HG03432 (cell line): ENCODE data around the gene AGMO.

ENCODE experiments used
- ATAC-seq: cut with Tn5 transposase; IDR thresholded peaks from one replicate; pipeline ENCODE4 v1.9.1; 2021; ENCODE audit warnings: mild to moderate bottlenecking, moderate library complexity; ENCODE audit not compliant: unreplicated experiment

AGMO gene

DNA sequence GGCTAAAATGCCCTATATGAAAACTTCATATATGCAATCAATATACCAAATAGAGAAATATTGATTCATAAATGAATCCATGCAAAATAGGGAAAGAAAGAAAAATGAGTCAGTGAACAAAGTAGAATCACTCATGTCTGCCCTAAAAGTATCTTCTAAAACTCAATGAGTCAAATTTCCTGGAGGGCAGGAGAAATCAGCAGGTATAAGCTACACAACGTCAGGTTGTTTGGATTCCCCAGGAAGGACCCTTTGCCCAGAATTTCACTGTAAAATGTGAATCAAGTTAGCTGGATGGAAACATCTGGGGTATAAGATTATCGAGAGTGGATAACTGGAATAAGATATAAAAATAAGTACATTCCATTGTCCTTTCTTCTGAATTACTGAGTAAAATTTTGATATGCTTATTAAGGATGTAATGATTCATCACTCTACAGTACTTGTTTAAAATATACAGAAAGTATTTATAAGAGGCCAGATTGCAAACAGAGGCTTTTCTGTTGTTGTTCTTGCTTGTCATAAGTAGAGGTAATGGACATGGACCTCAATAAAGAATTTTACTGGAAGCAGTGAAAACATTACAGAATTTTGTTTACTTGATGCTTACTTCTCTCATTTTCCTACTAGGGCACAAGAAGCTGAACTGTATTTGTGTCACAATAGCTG lies 99.0 kb downstream of the AGMO start:
- ATAC-seq, result no peak

DNA sequence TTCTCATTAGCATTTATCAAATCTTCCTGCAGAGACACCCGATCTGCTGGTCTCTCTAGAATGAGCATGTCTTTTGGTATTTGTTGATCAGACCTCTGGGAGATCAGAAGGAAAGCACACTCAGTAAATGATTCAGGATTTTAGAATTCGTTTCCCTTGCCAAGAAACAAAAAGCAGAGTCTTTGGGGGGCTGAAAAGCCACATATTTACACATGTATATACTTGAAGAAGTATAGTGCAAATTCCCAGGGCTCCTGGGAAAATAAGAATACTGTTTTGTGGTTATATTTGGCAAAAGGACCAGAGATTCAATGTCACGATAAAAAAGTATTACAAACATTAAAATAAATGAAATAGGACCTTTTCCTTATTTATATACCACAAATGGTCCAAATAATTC lies 100.2 kb downstream of the AGMO start:
- ATAC-seq, result no peak

DNA sequence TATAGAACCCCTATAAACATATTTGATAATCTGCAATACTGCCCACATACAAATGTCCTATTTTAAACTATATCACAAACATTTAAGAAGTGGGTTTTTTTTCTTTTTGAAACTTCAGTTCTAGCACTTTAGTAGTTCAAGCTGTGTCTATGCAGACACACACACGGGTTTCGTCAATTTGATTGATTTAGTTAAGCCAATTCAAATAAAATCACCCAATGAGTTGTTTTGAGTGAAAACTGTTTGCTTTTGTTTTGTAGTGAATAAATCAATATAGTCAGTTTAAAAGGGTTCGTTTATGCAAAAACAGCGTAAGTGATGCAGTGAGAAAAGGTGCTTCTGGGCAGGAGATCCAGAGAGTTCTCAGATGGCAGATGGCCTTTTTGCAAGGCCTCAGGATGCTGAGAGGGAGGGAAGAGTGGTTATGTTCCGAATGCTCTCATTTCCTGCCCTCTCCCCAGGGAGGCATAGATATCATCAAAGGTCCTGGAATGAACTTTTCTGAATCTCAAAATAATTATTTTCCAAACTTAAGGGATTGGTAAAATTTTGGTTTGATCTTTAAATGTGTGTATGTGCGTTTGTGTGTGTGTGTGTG lies 102.7 kb downstream of the AGMO start:
- no peak for ATAC-seq

DNA sequence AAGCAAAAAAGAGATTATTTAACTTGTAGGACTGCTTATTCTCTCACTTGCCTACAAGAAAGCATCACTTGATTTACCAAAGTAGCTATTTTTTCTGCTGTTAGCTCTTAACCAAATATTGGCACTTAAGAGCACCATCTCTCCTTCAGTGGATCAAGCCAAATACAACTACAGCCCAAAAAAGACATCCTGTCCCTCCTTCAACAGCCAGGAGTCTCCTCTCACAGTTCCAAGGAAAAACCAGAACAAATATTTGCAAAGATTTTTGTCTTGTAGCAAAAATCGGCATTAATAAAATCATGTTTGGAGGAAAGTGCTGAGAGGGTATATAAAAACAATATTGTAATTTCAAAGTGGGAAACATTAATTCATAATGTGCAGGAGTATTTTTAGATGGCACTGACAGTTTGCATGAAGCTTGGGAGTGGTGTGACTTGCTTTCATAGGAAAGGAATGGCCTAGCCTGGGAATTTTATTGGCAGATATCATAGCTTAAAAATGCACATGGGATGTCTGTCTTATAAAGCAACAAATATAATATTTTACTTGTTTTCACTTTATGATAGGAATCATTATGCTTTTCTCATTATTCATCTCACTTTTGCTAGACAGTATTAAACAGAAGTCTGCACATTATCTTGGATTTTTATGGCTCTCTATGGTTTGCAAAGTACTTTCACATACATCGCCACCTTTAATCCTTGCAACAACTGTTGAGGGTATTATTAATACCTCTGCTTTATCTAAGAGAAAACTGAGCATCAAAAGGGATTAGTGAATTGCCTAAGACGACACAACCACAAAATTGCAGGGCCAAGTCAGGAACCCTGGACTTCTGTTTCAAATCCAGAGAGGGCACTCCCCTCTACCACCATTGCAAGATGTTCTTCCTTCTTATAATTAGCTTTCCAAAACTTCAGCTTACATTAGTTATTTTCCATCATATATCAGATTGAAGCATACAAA lies 103.5 kb downstream of the AGMO start:
- no peak for ATAC-seq

DNA sequence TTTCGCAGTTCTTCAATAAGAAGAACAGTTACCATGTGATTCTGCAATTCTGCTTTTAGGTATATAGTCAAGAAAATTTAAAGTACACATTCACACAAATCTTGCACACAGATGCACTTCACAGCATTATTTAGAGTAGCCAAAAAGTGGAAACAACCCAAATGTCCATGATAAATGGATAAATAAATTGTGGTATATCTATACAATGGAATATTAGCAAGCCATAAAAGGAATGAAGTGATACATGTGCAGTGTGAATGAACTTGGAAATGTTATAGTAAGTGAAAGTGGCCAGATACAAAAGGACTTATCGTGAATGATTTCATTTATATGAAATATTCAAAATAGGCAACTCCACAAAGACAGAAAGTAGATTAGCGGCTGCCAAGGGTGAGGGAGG lies 109.1 kb downstream of the AGMO start:
- no peak for ATAC-seq

DNA sequence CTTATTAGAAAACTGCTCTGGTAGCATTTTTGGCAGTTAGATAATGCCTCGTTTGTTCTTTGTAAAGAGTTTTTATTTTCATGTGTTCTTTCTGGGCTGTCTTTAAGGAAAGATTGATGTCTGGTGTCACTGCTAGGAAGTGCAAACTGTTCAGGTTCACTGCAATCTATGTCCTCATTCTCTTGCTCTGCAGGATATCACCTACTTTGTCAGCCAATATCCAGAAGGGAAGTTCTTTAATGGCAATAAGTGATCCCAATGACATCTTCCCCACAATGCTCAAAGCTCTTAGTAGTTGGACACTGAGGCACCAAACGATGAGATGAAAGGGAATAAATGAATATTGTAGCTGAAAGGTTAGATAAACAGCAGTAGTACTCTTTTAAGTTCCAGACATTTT lies 115.1 kb downstream of the AGMO start:
- ATAC-seq, result no peak

DNA sequence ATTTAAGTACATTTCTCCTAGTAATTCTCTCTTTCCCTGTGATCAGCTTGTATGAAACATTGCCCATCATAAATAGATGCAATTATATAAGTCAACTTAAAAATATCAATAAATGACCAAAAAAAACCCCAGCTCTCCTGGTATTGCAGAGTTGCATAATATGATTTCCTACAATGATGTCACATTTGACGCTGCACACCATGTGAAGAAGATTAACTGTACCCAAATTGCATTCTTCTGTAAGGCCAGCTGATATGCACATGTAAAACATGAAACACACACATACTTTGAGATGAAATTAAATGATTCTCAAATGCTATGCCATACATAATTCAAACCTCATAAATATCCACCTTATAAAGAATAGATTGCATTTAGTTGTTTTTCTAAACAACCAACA lies 115.5 kb downstream of the AGMO start:
- no peak for ATAC-seq

DNA sequence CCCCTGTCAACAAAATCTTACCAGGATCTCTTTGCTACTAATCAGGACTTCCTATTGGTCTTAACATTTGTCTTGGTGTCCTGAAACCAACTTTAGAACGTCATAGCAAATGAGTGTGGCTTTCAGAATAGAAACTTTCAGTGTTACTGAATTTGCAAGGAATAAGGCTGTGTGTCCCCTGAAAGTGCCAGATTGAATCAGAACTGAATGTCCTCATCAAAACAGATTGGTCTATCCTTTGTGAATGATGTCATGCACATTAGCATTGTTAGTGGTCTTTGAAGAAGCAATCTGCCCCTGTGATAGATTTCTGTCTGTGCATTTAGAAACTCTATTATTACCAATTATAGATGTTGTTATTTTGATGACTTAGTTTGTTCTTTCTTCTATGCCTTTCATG lies 119.9 kb downstream of the AGMO start:
- no peak for ATAC-seq

DNA sequence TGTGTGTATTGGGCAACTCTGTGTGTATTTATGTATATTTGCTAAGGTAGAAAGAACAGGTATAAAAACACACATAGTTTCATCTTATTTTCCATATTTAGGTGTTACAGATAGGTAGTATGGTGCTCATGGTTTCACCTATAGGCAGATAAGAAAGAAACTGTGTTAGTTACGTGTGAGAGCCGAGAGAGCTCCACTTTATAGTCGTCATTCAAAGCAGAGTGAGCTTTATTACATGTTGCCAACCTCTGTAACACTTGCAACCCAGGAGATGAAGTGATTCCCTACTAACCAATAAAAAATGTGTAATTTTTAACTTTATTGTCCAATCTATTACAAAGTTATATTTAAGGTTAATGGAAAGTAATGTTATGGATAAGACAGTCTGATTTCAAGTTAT lies 121.3 kb downstream of the AGMO start:
- ATAC-seq, result peak; percentile 33

DNA sequence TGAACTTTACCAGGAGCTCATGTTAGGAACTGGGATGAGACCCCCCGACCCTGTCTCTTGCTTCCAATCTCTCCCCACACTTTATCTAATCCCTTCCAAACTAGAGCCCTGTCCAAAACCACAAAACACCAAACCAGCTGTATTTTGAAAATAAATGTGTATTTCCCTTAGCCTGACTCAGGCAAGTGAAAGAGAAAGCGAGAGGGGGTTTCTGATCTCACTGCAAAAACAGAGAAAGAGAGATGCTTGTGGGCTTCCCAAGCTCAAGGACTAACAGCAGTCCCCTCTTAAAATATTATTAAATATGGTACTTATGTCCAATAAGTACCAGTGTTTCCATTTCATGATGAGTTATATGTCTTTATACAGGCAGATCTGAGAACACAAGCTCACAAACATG lies 122.0 kb downstream of the AGMO start:
- peak; percentile 80 for ATAC-seq

DNA sequence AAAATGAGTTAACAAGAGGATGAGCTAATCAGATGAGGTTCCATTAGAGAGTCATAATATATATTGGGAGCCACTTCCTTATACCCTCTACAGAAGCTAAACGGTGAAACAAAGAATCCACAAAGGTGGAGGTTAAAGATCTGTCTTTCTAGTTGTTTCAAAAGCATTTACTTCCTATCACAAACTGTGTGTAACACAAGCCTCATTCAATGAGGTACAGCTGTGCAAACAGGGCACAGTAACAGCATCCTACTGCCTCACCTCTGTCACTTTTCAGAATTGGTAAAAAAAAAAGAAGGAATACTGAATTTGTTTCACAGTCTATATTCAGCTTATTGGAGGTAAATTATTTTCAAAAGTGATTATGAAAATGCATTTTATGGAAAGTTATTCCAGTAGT lies 128.7 kb downstream of the AGMO start:
- ATAC-seq, result no peak

DNA sequence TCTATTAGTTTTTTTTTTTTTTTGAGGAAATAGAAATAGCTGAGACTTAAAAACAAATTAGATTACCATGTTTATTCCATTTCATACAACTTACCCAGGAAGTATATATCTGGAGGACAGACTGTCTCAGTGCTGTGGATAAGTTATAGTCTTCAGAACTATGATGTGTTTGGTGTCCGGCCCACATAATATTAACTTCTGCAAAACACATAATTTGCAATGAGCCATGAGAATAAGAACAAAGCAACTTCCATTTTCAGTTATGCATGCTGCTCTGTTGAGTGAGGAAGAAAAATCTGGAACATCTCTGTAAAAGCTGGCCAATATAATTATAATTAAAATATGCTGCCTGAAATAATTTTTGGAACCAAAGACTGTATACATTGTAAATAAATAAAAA lies 130.9 kb downstream of the AGMO start:
- ATAC-seq, result no peak

DNA sequence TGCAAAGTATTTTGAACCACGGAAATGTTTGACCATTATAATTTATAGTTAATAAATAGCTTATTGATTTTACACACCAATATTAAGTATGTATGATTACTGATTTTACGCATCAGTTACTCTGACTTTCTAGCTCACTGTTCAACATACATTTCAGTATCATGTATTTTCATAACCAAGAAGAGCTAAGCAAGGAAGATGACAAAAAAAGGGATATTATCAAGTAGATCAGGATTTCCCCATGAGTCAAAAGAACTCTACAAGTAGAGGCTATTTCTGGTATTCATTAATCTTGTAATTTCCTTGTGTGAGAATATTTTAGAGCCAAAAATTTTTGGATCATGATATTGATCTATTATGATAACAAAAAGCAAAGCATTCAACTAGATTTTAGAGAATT lies 131.6 kb downstream of the AGMO start:
- ATAC-seq, result no peak

DNA sequence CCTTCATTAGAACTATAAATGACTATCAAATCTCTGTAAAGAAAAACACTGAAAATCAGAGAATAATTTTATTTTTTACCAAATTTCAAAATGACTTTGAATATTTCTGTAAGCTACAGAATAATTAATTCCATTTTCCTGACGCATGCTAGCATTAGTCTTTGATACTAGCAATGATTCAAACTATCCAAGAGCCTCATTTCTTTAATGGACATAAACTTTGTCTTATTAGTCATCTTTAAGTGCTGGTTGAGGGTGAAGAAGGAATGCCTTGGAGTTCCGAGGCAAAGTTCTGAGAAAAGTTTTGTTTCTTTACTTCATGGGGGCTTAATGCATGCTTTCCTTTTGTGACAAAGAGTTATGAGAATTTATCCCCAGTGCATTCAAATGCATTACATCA lies 137.3 kb downstream of the AGMO start:
- ATAC-seq, result no peak

DNA sequence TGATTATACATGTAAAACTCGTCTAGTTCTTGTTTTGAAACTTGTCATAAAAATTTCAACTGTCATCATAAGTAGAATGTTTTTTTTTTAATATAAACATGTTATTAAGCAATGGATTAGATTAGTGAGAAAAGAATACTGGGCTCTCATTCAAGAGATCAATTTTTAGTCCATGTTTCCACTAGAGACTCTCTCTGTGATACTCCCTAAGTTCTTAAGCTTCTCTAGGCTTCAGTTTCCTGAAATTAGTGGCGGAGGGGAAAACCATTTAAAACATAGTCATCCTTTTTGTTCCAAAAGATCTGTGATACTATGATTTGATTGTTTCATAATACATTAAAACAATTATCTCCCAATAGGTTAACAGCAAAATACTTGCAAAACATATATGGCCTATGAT lies 142.2 kb downstream of the AGMO start:
- no peak for ATAC-seq

DNA sequence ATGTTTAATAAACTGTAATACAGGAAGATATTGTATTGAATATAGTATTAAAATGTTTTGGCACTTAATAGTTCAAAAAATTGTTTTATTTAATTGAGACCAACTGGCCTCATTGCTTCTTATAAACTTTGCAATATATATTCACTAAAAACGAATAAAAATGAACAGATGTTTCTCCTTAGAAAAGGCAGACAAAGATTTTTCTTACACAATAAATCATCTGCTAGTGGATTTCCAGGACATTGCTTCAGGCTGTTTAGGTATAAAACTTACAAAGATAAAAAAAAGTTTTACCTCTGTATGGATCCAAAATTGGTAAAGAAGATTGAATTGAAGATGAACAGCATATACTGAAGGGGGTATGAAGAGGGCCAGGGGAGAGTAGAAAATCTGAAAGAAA lies 143.6 kb downstream of the AGMO start:
- ATAC-seq, result no peak

DNA sequence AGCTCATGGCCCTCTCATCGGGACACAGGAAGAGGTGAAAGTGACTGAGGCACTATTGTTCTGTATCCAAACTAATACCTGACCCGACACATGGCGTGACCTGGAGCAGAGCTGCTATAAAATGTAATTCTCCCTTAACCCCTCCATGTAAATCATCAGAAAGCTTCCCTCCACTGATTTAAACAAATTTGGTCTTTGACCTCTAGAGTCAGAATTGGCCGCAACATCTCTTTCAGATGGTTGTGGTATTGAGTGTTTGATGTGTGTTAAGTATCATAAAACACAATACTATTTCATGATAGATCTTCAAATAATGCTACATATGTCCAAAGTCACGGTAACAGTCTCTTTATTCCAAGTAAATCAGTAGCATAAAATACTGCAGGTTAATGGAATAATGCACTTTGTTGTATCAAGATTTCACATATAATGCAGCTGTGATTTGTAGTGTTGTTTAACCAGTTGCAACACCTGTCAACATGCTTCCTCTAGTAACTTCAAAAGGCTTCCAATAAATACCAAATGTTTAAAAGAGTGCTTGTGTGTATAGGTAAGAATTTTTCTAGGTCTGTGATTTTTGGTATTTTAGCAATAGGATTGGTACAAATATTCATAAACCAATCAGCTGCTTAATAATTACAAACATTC lies 144.3 kb downstream of the AGMO start:
- ATAC-seq, result no peak

DNA sequence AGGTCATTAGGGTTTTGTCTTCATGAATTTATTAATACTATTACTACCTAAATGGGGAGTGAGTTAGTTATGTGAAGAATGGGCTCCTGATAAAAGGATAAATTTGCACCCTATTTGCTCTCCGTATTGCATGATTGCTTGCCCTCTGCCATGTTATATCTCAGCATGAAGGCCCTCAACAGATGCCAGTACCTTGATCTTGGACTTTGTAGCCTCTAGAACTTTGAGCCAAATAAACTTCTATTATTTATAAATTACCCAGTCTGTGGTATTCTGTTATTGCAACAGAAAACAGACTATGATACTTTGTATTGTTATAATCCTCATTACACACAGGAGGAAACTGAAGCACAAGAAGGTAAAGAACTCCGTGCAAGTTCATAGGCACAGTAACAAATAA lies 150.8 kb downstream of the AGMO start:
- no peak for ATAC-seq

DNA sequence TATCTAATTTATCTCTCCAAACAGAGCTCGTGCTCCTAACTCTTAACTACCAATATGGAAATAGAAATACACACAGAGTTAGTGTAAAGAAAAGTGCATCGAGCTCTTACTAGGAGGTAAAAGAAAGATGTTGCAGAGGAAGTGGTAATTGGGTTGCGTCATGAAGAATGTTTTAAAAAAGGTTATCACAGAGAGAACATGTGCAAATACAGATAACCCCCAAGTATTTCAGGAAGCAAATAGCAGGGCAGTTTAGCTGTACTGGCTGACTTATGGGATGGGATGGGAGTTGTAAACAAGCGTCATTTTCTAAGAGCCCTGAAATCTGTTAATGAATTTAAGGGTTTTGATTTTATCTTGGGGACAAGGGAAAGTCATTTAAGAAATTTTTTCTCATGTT lies 153.9 kb downstream of the AGMO start:
- no peak for ATAC-seq

DNA sequence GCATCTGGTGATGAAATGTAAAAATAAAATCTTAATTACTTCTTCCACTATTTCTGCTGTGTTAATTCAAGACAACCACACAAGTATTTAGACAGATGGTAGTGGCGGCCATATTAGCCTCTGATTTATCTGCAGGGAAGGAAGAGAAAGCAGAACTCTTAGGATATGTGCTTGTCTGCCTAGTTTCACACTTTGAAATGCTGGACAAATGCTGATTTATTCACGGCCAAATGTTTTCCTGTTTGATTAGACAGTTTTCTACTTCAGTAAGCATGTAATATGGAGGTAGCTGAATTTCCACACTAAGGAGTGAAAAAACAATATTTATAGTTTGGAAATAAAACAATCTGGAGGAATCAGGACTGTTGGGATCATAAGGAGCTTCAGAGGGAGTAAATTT lies 158.1 kb downstream of the AGMO start:
- ATAC-seq, result no peak

DNA sequence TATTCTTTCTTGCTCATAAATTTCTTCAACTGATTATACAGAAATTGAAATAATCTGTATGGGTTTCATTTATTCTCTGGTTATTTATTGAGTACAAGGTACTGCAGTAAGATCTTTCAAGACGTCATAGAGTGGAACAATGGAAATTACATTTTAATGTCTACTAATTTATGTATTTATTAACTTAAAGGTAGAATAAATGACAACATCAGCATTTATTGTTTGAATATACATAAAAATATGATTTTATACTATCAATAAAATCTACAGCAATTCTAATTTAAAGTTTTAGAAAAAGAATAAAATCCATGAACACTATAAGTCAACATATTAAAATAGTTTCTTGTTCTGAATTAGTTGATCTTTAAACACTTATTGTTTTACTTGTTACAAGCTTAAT lies 158.5 kb downstream of the AGMO start:
- no peak for ATAC-seq
